ENCODE results near the gene RNF212B.
"Not testable (repeated sequence)": the region's sequence is repeated elsewhere in the genome, so short reads cannot be mapped to it uniquely, and the experiment has no call there.

Gene RNF212B

GRCh38 chr14:23243066-23243465 lies 5.3 kb downstream of the RNF212B start:
- no peak for DNase-seq (ENCODE audit: low read depth)

GRCh38 chr14:23245282-23245681 lies 7.5 kb downstream of the RNF212B start:
- no peak for DNase-seq (ENCODE audit: low read depth)

DNA sequence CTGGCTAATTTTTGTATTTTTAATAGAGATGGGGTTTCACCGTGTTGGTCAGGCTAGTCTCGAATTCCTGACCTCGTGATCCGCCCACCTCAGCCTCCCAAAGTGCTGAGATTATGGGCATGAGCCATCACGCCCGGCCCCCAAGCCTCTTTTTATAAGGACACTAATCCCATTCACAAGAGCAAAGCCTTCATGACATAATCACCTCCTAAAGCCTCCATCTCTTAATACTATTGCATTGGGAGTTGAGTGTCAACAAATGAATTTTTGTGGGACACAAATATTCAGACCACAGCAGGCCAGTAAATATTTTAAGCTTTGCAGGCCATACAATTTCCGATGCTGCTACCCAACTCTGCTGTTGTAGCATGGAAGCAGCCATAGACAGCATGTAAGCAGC lies 10.9 kb downstream of the RNF212B start:
- DNase-seq (ENCODE audit: low read depth) = no peak

DNA sequence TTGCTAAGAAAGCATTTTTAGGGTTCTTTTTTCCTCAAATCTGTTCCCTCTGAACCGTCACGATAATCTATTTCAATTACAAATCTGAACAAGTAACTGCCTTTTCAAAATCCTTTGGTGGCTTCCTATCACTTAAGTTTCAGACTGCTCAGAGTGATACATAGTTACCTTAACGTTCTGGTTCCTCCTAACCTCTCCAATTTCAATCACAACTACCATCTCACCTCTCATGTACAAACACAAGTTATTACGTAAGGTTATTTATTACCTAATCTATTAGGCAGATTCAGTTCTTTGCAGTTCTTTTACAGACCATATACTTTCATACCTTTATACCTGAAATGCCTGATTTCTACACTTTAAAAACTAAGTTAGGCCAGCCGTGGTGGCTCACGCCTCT lies 12.1 kb downstream of the RNF212B start:
- DNase-seq (ENCODE audit: low read depth) = no peak

DNA sequence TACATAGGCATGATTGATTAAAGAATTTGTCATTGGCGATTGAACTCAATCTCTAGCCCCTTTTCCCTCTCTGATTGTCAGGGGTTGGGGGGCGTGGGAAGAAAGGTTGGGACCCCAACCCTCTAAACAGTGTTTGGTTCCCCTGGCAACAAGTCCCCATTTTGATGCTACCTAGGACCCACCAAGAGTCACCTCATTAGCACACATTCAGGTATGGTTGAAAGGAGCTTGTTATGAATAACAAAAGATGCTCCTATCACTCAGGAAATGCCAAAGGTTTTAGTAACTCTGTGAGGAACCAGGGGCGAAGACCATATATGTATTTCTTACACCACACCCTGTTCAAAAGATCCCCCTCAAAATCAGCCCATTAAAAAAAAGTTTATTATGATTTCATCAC lies 14.3 kb downstream of the RNF212B start:
- no peak for DNase-seq (ENCODE audit: low read depth)

- DNase-seq (ENCODE audit: low read depth) = no peak
Measured at GRCh38 chr14:23252420-23253333, 14.9 kb downstream of the RNF212B start.

DNA sequence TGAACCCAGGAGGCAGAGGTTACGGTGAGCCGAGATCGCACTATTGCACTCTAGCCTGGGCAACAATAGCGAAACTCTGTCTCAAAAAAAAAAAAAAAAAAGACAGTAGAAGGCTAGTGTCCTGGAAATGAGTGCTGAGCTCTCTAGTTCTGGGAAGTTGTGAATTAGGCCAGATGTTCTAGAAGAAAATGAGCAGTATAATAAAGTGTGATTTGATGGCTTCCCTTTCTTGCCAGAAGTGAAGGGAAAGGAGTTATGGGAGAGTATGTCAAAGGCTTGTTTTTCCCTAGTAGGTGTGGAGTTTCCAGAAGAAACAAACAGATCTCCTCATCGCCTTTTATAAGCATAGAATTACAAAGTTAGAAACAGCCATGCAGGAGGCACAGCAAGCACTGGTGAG lies 20.5 kb downstream of the RNF212B start:
- DNase-seq (ENCODE audit: low read depth) = no peak

DNA sequence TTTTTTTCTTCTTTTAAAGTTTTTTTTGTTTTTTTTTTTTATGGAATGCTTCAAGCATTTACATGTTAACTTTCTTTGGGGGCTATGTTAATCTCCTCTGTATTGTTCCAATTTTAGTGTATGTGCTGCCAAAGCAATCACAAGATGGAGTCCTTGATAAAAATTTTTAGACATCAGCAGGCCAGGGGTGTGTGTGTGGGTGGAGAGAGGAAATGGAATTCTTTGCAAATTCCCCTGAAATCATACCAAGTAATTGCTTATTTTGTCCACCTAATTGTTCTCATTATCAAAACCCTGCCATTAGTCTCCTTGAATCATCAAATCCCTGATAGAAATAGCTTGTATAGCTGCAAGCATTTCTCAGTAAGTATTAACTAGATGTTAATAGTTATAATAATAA lies 21.7 kb downstream of the RNF212B start:
- no peak for DNase-seq (ENCODE audit: low read depth)

- not testable (repeated sequence) for DNase-seq (ENCODE audit: low read depth)
Measured at GRCh38 chr14:23260849-23261248, 23.1 kb downstream of the RNF212B start.

- DNase-seq (ENCODE audit: low read depth) = no peak
Measured at GRCh38 chr14:23269193-23269592, 31.5 kb downstream of the RNF212B start.

DNA sequence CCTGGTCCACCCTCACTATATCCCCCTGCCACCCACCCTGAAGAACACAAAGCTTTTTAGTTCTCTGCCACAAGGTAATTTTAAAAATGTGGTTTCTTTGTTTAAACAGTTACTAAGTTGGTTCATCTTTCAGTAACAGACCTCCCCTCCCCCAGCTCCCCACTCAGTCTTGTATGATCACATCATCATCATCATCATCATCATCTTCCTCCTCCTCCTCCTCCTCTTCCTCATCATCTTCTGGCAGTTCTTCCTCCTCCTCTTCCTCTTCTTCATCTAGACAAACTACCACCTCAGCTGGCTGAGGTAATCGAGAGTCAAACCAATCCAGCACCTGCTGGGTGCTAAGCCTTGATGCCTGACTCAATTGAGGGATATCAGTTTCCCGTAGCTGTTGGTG lies 37.7 kb downstream of the RNF212B start:
- no peak for DNase-seq (ENCODE audit: low read depth)

GRCh38 chr14:23277189-23277588 lies 39.5 kb downstream of the RNF212B start:
- no peak for DNase-seq (ENCODE audit: low read depth)

- not testable (repeated sequence) for DNase-seq (ENCODE audit: low read depth)
Measured at GRCh38 chr14:23277928-23278327, 40.2 kb downstream of the RNF212B start.

DNA sequence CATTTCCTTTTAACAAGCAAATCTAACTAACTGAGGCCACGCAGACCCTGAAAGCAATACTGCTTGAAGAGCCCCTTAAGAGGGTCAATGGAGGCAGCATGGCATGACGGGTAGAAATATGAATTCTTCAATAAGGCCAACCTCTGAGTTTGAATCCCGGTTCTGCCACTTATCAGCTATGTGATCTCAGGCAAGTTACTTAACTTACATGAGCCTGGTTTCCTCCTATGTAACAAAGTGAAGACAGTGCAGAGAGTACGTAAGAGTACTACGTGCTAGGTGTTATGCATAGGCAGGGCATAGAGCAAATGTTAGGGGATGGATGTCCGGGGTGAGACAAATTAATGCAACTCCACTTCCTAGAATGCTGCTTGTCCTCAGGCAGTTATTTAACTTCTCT lies 43.5 kb downstream of the RNF212B start:
- DNase-seq (ENCODE audit: low read depth) = no peak

DNA sequence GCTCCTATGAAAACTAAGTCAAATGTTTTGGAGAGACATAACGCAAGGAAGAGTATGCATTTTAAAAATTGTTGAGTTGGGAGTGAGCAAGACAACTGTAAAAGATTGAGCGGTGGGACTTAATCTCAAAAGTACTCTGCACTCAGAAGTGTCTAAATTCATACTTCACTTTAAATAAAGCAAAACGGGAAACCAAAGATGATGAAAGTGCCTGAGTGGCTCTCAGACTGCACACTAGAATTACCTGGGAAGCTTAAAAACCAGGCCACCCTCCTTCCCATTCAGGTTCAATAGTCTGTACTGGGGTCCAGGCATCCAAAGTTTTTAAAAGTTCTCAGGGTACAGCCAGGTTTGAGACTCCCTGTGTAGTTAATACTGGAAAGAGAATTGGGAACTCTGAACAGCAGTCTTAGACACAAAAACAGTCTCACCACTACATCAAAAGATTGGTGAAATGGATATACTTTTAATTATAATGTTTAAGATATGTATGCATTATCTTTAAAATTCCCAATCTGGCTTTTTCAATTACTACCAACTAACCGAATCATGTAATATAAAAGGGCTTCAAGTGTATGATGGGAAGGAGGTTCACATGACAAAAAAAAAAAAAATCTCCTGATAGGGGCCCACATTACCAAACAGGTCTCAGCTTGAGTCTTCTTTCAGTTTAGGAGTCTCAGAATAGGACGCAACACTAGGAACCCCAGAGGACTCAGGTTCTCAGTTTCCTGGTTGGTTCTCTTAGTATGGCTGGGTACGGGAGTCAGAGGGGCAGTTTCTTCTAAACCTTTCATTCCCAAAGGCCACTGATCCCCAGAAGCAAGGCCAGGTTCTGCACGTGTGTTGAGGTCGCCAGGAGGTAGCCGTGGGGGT lies 47.2 kb downstream of the RNF212B start:
- no peak for DNase-seq (ENCODE audit: low read depth)

GRCh38 chr14:23285530-23286019 lies 47.8 kb downstream of the RNF212B start:
- no peak for DNase-seq (ENCODE audit: low read depth)

DNA sequence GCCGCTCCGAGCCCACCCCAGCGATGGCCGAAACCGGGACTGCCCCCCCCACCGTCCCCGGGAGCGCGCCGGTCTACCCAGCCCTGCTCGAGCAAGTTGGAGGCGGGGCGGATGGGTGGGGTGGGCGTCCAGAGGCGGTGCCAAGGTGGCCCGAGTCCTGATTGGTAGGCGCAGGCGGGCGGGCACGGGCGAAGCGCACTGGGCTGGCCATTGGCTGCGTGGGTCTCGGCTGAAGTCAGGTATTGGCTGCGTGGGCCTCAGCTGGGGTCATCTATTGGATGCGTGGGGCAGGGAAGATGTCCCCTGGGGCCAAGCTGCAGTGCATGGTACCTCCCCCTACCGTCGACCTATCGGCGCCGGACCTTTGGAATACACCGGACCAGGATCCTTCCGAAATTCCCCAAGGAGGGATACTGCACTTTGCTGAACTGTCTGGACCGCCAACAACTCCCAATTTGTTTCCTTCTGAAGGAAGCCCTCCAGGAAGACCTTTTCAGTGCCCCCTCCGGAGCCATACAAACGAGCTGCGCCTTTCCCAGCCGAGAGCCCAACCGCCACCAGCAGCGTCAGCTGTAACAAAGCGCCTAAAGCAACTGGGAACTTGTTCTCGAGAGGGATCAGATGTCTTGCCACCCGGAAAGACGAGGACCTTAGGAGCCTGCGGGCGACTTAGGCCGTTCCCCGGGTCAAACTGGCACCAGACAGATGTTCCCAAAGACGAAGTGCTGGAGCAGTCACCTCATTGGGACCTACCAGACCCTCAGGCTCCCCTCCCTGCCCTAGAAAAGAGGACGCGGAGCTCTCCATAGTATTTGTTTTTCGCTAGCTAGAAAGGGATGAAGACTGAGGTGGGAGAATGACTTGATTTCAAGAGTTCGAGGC lies 48.5 kb downstream of the RNF212B start, which contains the start of gene HOMEZ:
HOMEZ (minus strand) TSS at position 113 of the 882 bp plus-strand sequence. CDS start 180 bp downstream, outside the sequence.
- DNase-seq (ENCODE audit: low read depth) = peak; percentile 98

DNA sequence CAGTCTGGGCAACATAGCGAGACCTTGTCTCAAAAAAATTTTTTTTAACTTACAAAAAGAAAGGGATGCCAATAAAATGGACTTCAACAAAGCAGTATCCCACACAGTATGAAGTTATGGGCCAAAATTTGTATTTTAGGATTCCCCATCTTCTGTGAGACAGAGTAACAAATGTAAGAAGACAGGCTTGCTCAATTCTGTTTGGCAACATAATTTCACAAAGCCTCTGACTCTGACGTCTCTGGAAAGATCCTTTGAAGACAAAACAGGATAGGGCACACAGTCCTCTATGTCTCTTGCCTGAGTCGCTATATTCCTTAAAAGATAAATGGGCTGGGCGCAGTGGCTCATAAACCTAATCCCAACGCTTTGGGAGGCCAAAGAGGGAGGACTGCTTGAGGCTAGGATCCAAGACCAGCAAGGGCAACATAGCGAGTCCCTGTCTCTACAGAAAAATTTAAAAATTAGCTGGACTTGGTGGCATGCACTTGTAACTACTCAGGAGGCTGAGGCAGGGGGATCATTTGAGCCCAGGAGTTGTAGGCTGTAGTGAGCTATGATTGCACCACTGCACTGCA lies 49.3 kb downstream of the RNF212B start:
- no peak for DNase-seq (ENCODE audit: low read depth)

DNA sequence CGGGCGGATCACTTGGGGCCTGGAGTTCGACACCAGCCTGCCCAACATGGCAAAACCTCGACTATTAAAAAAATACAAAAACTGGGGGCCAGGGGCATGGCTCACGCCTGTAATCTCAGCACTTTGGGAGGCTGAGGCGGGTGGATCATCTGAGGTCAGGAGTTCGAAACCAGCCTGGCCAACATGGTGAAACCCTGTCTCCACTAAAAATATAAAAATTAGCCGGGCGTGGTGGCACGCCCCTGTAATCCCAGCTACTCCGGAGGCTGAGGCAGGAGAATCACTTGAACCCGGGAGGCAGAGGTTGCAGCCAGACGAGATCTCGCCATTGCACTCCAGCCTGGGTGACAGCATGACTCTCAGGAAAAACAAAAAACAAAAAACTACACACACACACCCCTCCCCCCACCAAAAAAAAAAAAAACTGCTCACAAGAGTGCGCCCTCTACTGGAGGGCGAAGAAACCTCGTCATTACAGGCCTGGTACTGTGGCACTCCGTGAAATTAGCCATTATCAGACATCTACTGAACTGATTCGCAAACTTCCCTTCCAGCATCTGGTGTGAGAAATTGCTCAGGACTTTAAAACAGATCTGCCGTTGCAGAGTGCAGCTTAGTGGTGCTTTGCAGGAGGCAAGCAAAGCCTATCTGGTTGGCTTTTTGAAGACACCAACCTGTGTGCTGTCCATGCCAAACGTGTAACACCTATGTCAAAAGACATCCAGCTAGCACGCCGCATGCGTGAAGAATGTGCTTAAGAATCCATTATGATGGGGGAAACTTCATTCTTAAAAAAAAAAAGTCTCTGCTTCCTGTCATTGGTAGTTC lies 57.2 kb downstream of the RNF212B start:
- peak; percentile 21 for DNase-seq (ENCODE audit: low read depth)

DNA sequence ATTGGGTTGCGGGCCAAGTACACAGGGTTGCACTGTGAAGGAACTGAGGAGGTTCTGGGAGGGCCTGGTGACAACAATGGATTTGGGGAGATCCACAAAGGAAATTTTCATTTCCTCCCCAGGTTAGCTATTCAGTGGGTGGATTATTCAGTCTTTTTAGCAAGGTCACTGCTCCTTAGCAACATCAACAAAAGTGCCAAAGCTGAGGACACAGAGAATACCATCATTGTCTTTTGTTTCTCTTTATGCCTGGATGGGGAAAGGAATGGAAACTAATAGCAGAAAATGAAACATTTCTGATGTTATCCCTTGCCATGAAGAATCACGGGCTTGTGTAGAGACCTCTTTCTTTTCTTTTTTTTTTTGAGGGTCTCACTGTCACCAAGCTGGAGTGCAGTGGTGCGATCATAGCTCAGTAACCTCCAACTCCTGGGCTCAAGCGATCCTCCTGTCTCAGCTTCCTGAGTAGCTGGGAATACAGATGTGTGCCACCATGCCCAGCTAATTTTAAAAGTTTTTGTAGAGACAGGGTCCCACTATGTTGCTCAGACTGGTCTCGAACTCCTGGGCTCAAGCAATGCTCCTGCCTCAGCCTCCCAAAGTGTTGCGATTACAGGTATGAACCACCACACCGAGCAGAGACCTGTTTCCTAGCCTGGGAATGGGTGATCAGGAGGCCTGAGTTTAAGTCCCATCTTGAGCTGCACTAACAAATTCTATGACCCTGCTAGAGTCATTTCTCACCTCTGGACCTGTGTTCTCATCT lies 58.5 kb downstream of the RNF212B start:
- no peak for DNase-seq (ENCODE audit: low read depth)
